SKM-1 treated with dmso at 0.1 percent for 144 hours (cell line): ENCODE measurements around the gene PYGO2.
"Not testable (repeated sequence)": the region's sequence is repeated elsewhere in the genome, so short reads cannot be mapped to it uniquely, and the experiment has no call there.

ENCODE experiments used
- DNase-seq: peaks from one replicate; lab custom pipeline; 2025; ENCODE audit not compliant: unreplicated experiment; lab: John Stamatoyannopoulos, UW

Gene PYGO2

DNA sequence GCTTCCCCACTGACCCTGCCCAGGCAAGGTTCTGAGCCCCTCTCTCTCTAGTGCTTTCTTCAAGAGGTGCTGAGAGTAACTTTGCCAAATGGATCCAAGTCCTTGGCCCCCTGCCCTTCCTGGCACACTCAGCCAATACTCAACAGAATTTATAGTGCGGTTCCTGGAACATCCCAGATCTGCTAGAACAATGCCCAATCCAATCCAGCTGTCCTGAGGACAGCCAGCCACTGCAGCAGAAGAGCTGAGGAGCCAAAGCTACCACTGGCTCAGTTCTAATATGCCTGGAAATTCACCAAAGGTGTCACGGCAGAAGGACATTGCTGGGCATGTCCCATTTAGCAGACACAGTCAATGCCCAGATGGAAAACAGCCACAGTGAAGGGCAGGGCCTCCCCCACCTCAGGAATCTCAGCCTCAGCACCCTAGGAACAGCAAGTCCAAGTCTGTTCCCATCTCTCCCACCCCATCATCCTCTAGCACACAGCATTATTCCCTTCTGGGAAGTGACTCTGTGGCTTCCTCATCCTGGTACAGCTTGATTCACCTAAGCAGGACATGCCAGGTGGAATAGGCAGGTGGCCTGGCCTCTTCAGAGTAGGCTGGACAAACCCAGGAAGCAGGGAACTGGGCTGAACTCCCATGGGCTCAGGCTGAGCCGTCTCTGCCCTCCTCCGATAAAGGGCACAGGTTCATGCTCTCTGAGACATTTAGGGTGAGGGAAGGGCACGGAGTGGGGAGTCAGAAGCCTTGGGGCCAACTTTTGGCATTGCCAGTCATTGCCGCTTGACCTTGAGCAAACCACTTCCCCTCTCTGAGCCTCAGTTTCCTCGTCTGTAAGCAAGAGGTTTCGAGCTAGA lies 49.7 kb downstream of the PYGO2 start:
- no peak for DNase-seq

DNA sequence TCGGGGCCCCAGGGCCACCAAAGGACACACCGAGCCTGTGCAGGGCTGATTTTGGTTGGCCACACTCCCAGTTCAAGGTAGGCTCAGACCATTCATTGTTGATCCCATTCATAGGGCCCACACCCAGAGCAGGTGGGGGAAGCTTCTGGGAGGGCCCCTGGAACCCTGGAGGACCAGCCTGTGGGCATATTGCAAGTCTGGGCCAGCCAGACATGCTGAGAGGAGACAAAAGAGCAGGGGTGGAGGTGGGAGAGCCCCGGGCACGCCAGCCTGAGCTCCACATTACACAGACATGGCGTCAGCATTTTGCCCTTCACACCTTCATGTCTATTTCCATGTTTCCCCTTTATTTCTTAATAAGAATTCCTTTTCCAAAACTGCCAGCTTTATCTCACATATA lies 50.7 kb downstream of the PYGO2 start:
- DNase-seq: no peak

DNA sequence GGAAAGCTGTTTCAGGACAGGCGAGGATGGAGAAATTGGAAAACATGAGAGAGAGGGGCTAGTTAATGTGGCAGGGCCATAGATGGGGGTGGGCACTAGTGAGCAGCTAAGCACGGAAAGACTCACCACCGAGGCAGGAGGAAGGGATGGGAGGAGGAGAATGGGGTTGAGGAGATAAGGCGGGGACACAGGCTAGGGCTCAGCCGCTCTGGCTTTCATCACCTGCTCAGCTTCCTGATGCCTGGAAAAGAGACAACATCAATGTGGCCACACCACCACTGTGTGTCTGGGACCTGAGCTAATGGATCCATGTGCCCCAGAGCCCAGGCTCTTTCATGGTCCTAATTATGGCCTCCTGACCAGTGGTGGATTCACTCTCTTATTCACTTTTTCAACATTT lies 52.6 kb downstream of the PYGO2 start:
- DNase-seq: no peak

DNA sequence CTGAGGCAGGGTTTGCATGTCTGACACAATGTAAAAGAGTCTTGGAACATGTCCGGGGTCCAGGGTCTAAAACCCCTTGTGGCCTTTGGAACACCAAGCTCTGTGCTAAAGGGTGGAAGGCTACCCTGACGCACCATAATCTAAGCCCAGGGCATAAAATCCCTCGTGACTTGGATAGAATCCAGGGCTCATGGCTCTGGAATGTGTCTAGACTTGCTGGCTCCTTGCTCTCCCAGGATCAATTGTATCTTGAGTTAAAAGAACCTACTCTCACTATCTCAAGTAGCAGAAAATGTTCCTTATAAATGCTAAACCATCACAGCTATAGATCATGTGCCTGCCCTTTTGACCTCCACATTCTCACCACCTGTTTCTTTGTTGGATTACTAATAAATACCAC lies 53.5 kb downstream of the PYGO2 start:
- not testable (repeated sequence) for DNase-seq
